GM18907 (cell line): ENCODE results near the gene MUC16.

ENCODE experiments used
- ATAC-seq: cut with Tn5 transposase; IDR thresholded peaks from one replicate; pipeline ENCODE4 v1.9.1; 2021; ENCODE audit warnings: mild to moderate bottlenecking, moderate library complexity; ENCODE audit not compliant: unreplicated experiment

MUC16 gene

GRCh38 chr19:9009431-9009830 lies 778 bp downstream of the MUC16 start:
- ATAC-seq = no peak

- no peak for ATAC-seq
Measured at GRCh38 chr19:9008667-9009066, 1.5 kb downstream of the MUC16 start.

- ATAC-seq = no peak
Measured at GRCh38 chr19:9000933-9001332, 9.3 kb downstream of the MUC16 start.

- no peak for ATAC-seq
Measured at GRCh38 chr19:8988204-8988603, 22.0 kb downstream of the MUC16 start.

- ATAC-seq = no peak
Measured at GRCh38 chr19:8986296-8986695, 23.9 kb downstream of the MUC16 start.

- no peak for ATAC-seq
Measured at GRCh38 chr19:8973501-8974091, 36.6 kb downstream of the MUC16 start.

GRCh38 chr19:8965887-8966286 lies 44.3 kb downstream of the MUC16 start:
- ATAC-seq = no peak
